ENCODE results near the gene FADS1.

GRCh38 chr11:61805146-61805545 lies 11.7 kb downstream of the FADS1 start:
- TF ChIP-seq POLR2A (IDR thresholded peaks at IDR 0.05; ENCODE audit: low read depth, low read length): no peak; the same call in 1 of the 2 replicates
- no peak for TF ChIP-seq TAF1 (IDR thresholded peaks at IDR 0.05; ENCODE audit: borderline replicate concordance, low read depth, low read length)
- TF ChIP-seq POLR2AphosphoS5 (IDR thresholded peaks at IDR 0.05; ENCODE audit: low read depth, low read length): no peak

Measured in GM12892 (cell line).